GM18861 (cell line): ENCODE measurements around the gene REXO1.

ENCODE experiments used
- ATAC-seq: cut with Tn5 transposase; IDR thresholded peaks from one replicate; pipeline ENCODE4 v1.9.1; 2021; ENCODE audit not compliant: unreplicated experiment

REXO1 gene

GRCh38 chr19:1851654-1852580, 3.6 kb upstream of the REXO1 start:
- no peak for ATAC-seq

- no peak for ATAC-seq
Observed at GRCh38 chr19:1850809-1851653, 2.7 kb upstream of the REXO1 start.

- ATAC-seq, result no peak
Observed at GRCh38 chr19:1849886-1850398, 1.7 kb upstream of the REXO1 start.

- ATAC-seq, result no peak
Observed at GRCh38 chr19:1849132-1849474, 820 bp upstream of the REXO1 start.

GRCh38 chr19:1847684-1848398, 442 bp downstream of the REXO1 start:
- ATAC-seq, result peak; percentile 17

GRCh38 chr19:1847348-1847683, 967 bp downstream of the REXO1 start:
- no peak for ATAC-seq

GRCh38 chr19:1846517-1847204, 1.6 kb downstream of the REXO1 start:
- ATAC-seq, result no peak

- ATAC-seq, result no peak
Observed at GRCh38 chr19:1845642-1846041, 2.6 kb downstream of the REXO1 start.

GRCh38 chr19:1845125-1845515, 3.2 kb downstream of the REXO1 start:
- ATAC-seq, result no peak

- ATAC-seq, result no peak
Observed at GRCh38 chr19:1844513-1845124, 3.7 kb downstream of the REXO1 start.

GRCh38 chr19:1843646-1844394, 4.5 kb downstream of the REXO1 start:
- no peak for ATAC-seq

- ATAC-seq, result no peak
Observed at GRCh38 chr19:1843116-1843515, 5.2 kb downstream of the REXO1 start.

GRCh38 chr19:1841209-1841924, 6.9 kb downstream of the REXO1 start:
- ATAC-seq, result no peak

GRCh38 chr19:1840541-1841115, 7.7 kb downstream of the REXO1 start:
- no peak for ATAC-seq

GRCh38 chr19:1839658-1840540, 8.4 kb downstream of the REXO1 start:
- no peak for ATAC-seq

GRCh38 chr19:1837625-1838105, 10.6 kb downstream of the REXO1 start:
- ATAC-seq, result no peak

- no peak for ATAC-seq
Observed at GRCh38 chr19:1837222-1837565, 11.1 kb downstream of the REXO1 start.
